ENCODE results near the gene POLK. TPM values are rescaled to one million over a fixed set of nuclear protein-coding genes. Genes with fewer than 3 reads are reported as not detected.

POLK gene
- total RNA-seq, 1 donor from 2014 or later: 38.2 TPM

- Histone ChIP-seq H3K4me1 (no peaks in the 10 kb centered on the region), H3K27ac (no peak overlapping the region), H3K36me3 (no peaks in the 10 kb centered on the region), H3K4me3 (no peak overlapping the region), H3K27me3 (no peaks in the 10 kb centered on the region), H3K9me3 (no peaks in the 10 kb centered on the region)
- ATAC-seq (no peak), DNase-seq (no peak)
- no peak for TF ChIP-seq CTCF (IDR thresholded peaks at IDR 0.05)
- intact Hi-C loops (cut with DNase I): no loop called here
Measured at GRCh38 chr5:75627801-75628200, 116.1 kb downstream of the POLK start.

GRCh38 chr5:75630875-75631274 lies 119.2 kb downstream of the POLK start:
- TF ChIP-seq CTCF (IDR thresholded peaks at IDR 0.05): no peak
- Histone ChIP-seq H3K4me3 (no peak overlapping the region), H3K27me3 (no peaks in the 10 kb centered on the region), H3K27ac (no peak overlapping the region), H3K36me3 (no peaks in the 10 kb centered on the region), H3K4me1 (no peaks in the 10 kb centered on the region), H3K9me3 (no peaks in the 10 kb centered on the region)
- intact Hi-C loops (cut with DNase I): no loop called here
- ATAC-seq: no peak
- no peak for DNase-seq

DNA sequence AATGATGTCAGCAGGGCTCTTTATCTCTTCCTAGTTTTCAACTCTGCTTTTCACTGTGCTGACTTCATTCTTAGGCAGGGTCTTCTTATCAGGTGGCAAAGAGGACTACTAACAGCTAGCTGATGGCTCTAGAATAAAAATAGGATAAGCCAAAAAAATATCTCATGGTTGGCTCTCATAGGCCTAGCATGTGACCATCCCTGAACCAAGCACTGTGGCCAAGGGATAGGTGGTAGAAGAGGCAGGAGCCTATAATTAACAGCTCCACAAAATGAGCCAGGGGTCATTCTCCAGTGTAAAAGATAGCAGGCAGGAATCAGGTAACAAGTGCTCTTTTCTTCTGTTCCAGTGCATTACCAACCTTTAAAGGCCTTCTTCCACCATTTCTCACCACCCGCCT lies 120.6 kb downstream of the POLK start:
- H3K36me3 ChIP-seq: no peaks in the 10 kb centered on the region
- H3K4me1 ChIP-seq: no peaks in the 10 kb centered on the region
- no peak for TF ChIP-seq CTCF (IDR thresholded peaks at IDR 0.05)
- no peak overlapping the region for H3K4me3 ChIP-seq
- H3K27ac ChIP-seq: no peak overlapping the region
- intact Hi-C loops (cut with DNase I): no loop called here
- ATAC-seq (no peak), DNase-seq (no peak)
- H3K9me3 ChIP-seq: no peaks in the 10 kb centered on the region
- no peaks in the 10 kb centered on the region for H3K27me3 ChIP-seq

- TF ChIP-seq CTCF (IDR thresholded peaks at IDR 0.05): no peak
- Histone ChIP-seq H3K9me3 (no peaks in the 10 kb centered on the region), H3K4me1 (no peaks in the 10 kb centered on the region), H3K4me3 (no peak overlapping the region), H3K27me3 (no peaks in the 10 kb centered on the region), H3K36me3 (no peaks in the 10 kb centered on the region), H3K27ac (no peak overlapping the region)
- intact Hi-C loops (cut with DNase I): no loop called here
- ATAC-seq: no peak
- no peak for DNase-seq
Measured at GRCh38 chr5:75637949-75638348, 126.3 kb downstream of the POLK start.

DNA sequence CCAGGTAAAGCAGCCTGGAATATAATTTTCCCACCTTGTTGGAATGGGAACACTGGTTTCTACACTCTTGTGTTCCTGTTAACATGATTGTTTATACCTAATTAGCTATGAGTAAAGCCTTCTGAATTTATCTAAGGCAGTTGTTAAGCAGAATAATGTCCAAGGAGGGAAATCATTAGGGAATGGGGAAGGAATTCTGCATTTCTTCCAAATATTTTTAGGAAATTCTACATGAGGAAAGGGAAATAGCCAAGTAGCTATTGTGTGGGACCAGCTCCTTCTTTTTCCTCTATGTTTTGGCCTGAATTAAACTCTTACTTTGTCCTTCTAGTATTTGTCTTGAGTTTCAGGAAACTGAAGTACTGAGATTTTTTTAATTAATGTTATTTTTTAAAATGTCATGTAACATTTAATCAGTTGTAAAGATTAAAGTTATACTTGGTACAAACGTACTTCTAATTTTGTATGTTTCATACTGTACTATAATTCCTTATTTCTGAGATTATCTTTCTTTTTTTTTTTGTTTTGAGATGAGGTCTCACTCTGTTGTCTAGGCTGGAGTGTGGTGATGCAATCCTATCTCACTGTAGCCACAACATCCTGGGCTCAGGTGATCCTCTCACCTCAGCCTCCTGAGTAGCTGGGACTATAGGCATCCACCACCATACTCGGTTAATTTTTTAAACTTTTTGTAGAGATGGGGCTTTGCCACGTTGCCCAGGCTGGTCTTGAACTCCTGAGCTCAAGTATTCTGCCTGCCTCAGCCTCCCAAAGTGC lies 128.0 kb downstream of the POLK start:
- Histone ChIP-seq H3K27me3 (no peaks in the 10 kb centered on the region), H3K36me3 (no peaks in the 10 kb centered on the region), H3K27ac (no peak overlapping the region), H3K4me1 (no peaks in the 10 kb centered on the region), H3K9me3 (no peaks in the 10 kb centered on the region), H3K4me3 (no peak overlapping the region)
- no peak for ATAC-seq
- TF ChIP-seq CTCF (IDR thresholded peaks at IDR 0.05): no peak
- no peak for DNase-seq
- intact Hi-C loops (cut with DNase I): no loop called here

GRCh38 chr5:75640395-75640794 lies 128.7 kb downstream of the POLK start:
- no peaks in the 10 kb centered on the region for H3K9me3 ChIP-seq
- H3K4me1 ChIP-seq: no peaks in the 10 kb centered on the region
- H3K27ac ChIP-seq: no peak overlapping the region
- intact Hi-C loops (cut with DNase I): no loop called here
- no peak for DNase-seq
- H3K36me3 ChIP-seq: no peaks in the 10 kb centered on the region
- H3K4me3 ChIP-seq: no peak overlapping the region
- H3K27me3 ChIP-seq: no peaks in the 10 kb centered on the region
- TF ChIP-seq CTCF (IDR thresholded peaks at IDR 0.05): no peak
- no peak for ATAC-seq

All from upper lobe of right lung (tissue), 1 donor.